ENCODE measurements around the gene HSF5.
"Not testable (repeated sequence)": the region's sequence is repeated elsewhere in the genome, so short reads cannot be mapped to it uniquely, and the experiment has no call there.

Gene HSF5

DNA sequence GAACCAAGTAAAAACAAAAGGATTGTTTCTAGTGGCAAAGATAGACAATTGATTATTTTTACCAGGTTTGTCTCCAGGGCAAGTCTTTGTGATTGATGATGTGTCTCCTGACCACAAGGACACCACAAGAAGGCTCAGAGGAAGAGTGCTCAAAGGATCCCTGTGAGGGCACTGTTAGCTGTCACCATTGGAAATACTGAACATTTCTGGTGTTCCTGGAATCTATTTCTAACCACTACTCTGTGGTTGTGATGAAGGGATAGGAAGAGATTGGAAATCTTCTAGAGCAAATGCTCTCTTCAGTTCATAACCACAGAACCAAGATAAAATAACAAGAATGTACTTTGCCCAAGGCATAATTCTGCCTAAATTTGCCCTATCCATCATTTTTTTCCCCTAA, 86.2 kb downstream of the HSF5 start:
- TF ChIP-seq ZNF274 (IDR thresholded peaks at IDR 0.05; ENCODE audit: low read depth, low read length), result no peak
- H3K4me3 ChIP-seq (ENCODE audit: low read length), result no peak overlapping the region

- no peak overlapping the region for H3K4me3 ChIP-seq (ENCODE audit: low read length)
- no peak for TF ChIP-seq ZNF274 (IDR thresholded peaks at IDR 0.05; ENCODE audit: low read depth, low read length)
These were observed 86.9 kb downstream of the HSF5 start for GRCh38 chr17:58401287-58401686.

DNA sequence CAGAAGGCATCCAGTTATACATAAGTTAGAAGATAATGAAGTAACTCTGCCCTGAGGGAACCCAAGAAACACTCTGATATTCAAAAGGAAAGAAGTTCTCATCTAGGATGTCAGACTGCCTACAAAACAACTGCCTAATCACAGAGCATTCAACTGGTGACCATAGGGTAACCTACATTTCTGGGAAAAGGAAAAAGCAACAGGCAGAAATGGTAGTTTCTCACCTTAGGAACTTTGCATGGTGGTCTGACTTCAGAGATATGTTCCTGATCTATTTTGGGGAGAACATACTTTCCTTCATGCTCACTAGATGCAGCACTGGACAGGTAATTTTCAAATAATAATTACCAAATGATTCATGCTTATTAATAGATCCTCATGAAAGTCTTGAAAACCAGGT, 87.4 kb downstream of the HSF5 start:
- no peak overlapping the region for H3K4me3 ChIP-seq (ENCODE audit: low read length)
- TF ChIP-seq ZNF274 (IDR thresholded peaks at IDR 0.05; ENCODE audit: low read depth, low read length), result no peak

- TF ChIP-seq ZNF274 (IDR thresholded peaks at IDR 0.05; ENCODE audit: low read depth, low read length), result no peak
- no peak overlapping the region for H3K4me3 ChIP-seq (ENCODE audit: low read length)
These were observed 88.2 kb downstream of the HSF5 start for GRCh38 chr17:58399974-58400373.

DNA sequence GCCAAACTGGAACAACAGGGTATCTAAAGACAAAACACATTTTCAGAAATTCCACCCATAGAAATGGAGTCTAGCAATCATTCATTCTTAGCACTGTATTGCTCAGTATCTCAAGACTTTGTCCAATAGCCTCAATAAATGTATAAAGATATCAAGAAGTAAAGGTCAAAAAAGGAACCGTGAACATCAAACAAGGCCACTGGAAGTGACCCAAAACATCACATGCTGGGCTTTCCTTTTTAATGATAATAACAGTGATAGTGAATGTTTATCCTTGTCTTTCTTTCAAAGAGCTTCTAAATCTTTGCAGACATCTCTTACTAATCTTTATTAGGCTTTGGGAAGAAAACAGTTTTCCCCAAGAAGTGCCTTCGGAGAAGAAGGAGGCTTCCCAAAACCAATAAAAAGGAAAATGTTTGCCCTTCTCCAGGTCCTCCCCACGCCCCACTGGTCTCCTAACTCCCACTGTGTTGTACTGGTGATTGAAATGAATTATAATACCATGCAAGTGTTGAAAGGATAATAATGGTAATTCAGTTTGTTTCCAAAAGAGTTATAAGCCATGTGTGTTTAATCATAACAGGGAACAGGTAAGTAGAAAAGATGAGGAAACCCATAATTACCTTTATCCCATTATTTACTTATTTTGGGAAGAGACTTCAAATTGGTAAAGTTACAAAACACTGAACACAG, 89.5 kb downstream of the HSF5 start:
- TF ChIP-seq ZNF274 (IDR thresholded peaks at IDR 0.05; ENCODE audit: low read depth, low read length), result no peak
- no peak overlapping the region for H3K4me3 ChIP-seq (ENCODE audit: low read length)

DNA sequence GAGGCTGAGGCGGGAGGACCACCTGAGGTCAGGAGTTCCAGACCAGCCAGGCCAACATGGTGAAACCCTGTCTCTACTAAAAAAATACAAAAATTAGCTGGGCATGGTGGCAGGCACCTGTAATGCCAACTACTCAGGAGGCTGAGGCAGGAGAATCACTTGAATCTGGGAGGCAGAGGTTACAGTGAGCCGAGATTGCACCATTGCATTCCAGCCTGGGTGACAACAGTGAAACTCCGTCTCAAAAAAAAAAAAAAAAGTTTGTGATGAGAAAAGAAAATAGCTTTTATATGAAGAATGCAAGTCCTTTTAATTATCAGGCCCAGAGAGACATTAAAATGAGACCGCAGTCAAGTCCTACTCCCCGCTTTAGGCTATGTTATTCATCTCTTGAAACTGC, 90.8 kb downstream of the HSF5 start:
- H3K4me3 ChIP-seq (ENCODE audit: low read length), result not testable (repeated sequence)

- no peak overlapping the region for H3K4me3 ChIP-seq (ENCODE audit: low read length)
- no peak for TF ChIP-seq ZNF274 (IDR thresholded peaks at IDR 0.05; ENCODE audit: low read depth, low read length)
These were observed 92.0 kb downstream of the HSF5 start for GRCh38 chr17:58396173-58396572.

- no peak for TF ChIP-seq ZNF274 (IDR thresholded peaks at IDR 0.05; ENCODE audit: low read depth, low read length)
- no peak overlapping the region for H3K4me3 ChIP-seq (ENCODE audit: low read length)
These were observed 93.5 kb downstream of the HSF5 start for GRCh38 chr17:58394534-58395223.

- H3K4me3 ChIP-seq (ENCODE audit: low read length), result no peak overlapping the region
- TF ChIP-seq ZNF274 (IDR thresholded peaks at IDR 0.05; ENCODE audit: low read depth, low read length), result no peak
These were observed 96.8 kb downstream of the HSF5 start for GRCh38 chr17:58391302-58391984.

- H3K4me3 ChIP-seq (ENCODE audit: low read length), result no peak overlapping the region
- no peak for TF ChIP-seq ZNF274 (IDR thresholded peaks at IDR 0.05; ENCODE audit: low read depth, low read length)
These were observed 97.3 kb downstream of the HSF5 start for GRCh38 chr17:58390884-58391283.

- no peak overlapping the region for H3K4me3 ChIP-seq (ENCODE audit: low read length)
- TF ChIP-seq ZNF274 (IDR thresholded peaks at IDR 0.05; ENCODE audit: low read depth, low read length), result no peak
These were observed 99.7 kb downstream of the HSF5 start for GRCh38 chr17:58388302-58389190.

GRCh38 chr17:58387834-58388233, 100.4 kb downstream of the HSF5 start:
- no peak overlapping the region for H3K4me3 ChIP-seq (ENCODE audit: low read length)
- no peak for TF ChIP-seq ZNF274 (IDR thresholded peaks at IDR 0.05; ENCODE audit: low read depth, low read length)

DNA sequence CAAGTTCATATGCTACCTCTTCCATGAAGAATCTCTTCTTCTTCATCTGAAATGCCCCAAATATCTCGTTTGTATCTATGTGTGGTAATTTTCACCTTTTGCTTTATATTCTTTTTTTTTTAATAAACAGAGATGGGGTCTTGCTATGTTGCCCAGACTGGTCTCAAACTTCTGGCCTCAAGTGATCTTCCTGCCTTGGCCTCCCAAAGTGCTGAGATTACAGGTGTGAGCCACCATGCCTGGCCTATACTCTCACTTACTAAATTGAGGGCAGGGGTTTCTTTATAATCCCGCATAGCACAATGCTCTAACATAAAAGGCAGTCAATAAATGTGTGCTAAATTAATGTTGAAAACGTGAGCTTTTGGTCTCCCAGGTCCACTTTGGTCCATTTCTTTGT, 101.5 kb downstream of the HSF5 start:
- no peak overlapping the region for H3K4me3 ChIP-seq (ENCODE audit: low read length)
- TF ChIP-seq ZNF274 (IDR thresholded peaks at IDR 0.05; ENCODE audit: low read depth, low read length), result no peak

- no peak overlapping the region for H3K4me3 ChIP-seq (ENCODE audit: low read length)
- TF ChIP-seq ZNF274 (IDR thresholded peaks at IDR 0.05; ENCODE audit: low read depth, low read length), result no peak
These were observed 102.8 kb downstream of the HSF5 start for GRCh38 chr17:58385359-58385899.
